ENCODE measurements around the gene BCAR1.
A peak's percentile ranks its signal among the peaks of the same experiment; 100 is the strongest.
"Not testable (repeated sequence)": the region's sequence is repeated elsewhere in the genome, so short reads cannot be mapped to it uniquely, and the experiment has no call there.

BCAR1 gene, protein sequence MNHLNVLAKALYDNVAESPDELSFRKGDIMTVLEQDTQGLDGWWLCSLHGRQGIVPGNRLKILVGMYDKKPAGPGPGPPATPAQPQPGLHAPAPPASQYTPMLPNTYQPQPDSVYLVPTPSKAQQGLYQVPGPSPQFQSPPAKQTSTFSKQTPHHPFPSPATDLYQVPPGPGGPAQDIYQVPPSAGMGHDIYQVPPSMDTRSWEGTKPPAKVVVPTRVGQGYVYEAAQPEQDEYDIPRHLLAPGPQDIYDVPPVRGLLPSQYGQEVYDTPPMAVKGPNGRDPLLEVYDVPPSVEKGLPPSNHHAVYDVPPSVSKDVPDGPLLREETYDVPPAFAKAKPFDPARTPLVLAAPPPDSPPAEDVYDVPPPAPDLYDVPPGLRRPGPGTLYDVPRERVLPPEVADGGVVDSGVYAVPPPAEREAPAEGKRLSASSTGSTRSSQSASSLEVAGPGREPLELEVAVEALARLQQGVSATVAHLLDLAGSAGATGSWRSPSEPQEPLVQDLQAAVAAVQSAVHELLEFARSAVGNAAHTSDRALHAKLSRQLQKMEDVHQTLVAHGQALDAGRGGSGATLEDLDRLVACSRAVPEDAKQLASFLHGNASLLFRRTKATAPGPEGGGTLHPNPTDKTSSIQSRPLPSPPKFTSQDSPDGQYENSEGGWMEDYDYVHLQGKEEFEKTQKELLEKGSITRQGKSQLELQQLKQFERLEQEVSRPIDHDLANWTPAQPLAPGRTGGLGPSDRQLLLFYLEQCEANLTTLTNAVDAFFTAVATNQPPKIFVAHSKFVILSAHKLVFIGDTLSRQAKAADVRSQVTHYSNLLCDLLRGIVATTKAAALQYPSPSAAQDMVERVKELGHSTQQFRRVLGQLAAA

DNA sequence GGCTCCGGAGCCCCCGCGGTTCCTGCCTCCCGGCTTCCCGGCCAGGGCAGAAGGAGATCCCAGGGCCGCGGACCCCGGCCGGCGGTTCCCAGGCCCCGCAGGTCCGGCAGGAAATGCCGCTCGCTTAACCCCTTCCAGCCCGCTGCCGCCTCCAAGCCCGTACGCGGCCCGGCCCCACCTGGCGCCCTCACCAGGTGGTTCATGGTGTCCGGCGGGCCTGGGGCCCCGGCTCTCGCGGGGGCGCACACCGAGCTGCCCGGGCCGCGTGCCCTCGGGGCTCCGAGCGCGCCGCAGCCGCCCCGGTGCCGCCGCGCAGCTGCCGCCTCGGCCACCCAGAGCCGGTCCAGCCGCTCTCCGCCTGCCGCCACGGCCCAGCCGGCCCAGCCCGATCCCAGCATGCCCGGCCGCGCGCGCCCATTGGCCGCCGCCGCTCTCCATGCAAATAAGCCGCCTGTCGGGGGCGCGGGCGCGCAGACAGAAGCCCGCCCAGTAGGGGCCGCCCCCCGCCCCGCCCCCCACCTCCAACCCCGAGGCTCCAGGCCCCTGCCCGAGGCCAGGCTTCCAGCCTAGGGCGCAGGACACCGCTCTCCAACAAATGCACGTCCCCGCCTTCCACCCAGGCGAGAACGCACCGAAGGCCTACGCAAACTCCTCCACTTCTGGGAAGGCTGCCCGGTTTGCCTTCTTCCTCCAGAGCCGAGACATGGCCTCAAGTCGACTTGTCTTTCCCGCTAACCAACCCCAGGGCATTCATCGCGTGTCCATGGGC, at the start of gene BCAR1:
Gene BCAR1, minus strand, starts transcription at position 345 of the 769 bp plus-strand sequence. Its CDS starts 142 bp downstream, at position 203.
- peak in 1 of 2 experiments; percentile 40 for DNase-seq

DNA sequence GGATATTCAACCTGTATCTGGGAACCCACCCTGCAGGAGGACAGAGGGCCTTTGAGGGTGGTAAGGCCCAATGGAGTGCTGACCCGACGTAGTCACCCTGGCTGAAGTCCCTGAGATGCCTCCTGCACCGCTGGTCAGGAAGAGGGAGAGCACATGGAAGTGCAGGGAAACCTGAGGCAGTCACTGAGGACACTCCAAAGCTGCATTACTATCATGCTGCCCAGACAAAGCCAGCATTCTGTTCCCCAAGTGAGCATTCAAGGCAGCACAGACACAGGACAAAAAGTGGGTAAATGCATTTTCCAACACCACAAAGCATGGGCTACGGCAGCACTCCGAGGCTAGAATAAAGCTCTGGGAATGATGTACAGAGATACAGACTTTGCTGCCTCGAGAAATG, 46.8 kb upstream of the BCAR1 start:
- DNase-seq = no peak

DNA sequence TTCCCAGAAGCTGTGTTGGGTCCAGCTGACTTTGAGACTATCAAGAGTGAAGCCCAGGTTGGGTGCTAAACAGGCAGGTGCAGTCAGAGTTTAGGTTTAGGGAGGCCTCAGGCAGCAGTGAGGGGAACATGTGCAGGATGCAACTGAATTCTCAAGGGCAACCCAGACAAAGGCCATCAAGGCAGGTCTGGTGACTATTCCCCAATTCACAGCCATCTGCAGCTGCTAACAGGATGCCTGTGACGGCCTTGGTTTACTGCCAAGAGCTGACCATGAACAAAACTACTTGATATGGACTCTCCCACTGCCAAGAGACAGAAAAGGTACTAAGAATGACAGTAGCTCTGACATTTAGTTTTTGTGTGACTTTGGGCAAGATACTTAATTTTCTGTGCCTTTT, 45.2 kb upstream of the BCAR1 start:
- DNase-seq = no peak

DNA sequence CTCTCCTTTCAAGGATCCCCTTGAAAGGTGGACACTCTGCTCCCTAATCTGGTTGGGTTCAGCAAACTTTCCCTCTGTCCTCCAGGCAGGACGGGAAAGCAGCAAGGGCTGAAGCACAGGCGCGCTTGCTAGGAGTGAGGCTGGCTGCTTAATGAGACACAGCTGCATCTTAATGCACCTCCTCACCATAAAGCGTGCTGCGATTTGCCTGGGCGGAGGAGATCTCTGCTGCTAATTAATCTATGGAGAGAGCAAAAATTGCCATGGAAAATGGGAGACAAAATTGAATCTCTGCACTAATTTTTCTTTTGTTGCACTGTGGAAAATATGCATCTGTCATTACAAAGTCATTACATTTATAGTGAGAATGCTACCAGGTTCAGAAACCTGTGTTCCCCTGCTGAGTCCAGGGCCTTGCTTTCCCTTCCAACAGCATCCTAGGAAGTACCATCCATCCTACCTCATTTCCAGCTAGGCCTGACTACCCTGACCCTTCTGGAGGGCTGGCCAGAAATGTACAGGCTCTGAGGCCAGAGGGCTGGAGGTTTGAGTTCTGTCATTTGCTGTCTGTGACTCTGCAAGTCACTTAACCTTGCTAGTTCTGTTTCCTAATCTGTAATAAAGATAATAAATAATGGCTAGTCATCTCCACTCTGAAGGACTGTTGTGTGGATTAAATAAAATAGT, 43.5 kb upstream of the BCAR1 start:
- DNase-seq = no peak

DNA sequence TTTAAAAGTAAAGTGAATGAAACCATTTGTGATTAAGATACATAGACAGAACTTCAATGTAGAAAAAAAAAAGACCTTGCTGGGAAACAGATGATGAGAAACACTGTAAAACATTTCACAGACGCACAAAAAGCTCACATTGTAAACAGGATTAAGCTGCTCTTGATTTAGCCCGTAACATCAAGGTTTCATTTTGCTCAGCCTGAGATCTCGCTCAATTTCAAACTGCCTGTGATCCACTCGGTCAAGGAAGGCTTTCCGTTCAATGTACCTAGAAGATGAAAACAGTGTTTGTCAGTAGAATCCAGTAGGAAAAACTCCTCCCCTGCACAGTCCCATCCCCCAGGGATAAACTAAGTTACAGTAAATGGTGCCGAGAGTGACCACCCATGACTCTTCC, 42.3 kb upstream of the BCAR1 start:
- DNase-seq = no peak

DNA sequence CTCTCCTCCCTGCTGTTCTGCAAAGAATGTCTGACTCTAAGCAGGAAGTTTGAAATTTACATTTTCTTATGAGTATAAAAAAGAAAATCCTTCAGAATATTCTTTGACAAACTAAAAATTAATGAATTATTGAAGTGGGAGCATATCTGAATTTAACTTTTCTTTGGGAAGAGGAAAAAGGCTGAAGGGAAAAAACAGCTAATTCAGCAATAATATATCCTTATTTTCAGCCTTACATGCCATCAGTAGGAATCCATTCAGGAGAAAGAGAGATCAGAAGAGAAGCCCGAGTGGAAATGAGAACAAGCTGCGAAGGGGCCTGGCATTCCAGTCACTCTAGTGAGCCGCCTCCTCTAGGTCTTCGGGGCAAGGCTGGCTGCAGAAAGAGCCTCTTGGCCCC, 41.7 kb upstream of the BCAR1 start:
- no peak for DNase-seq

DNA sequence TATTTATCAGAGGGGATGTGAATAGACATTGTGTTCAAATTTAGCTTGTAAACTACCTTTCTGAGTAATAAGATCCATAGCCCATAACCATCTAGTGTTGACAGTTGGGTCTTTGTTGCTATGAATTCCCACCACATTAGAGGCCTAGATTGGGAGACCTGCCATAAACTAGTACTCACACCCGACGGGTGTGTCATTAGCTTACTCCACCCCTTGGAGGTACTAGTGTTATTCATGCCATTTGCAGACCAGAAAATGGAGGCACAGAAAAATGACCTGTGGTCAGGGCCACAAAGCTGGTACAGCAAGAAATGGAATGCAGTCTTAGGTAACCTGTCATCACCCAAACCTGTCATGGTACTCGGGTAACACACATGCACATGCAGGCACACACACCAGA, 41.3 kb upstream of the BCAR1 start:
- no peak for DNase-seq

DNA sequence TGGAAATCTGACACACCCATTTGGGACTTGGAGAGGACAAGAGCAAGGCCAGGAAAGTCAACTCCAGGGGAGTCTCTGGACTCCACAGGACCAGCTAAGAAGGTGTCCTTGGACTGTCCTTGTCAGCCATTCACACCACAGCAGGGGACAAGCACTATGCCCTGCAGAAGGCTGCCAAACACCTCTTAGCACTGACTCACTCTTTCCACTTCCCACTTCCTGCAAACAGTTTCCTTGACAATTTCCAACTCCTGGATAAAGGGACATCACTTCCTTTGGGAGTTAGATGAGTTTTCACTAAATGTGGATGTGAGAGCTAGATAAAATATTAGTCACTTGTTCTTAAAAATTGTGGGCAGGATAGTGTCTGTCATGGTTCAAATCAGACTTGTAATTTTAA, 37.8 kb upstream of the BCAR1 start:
- no peak for DNase-seq

DNA sequence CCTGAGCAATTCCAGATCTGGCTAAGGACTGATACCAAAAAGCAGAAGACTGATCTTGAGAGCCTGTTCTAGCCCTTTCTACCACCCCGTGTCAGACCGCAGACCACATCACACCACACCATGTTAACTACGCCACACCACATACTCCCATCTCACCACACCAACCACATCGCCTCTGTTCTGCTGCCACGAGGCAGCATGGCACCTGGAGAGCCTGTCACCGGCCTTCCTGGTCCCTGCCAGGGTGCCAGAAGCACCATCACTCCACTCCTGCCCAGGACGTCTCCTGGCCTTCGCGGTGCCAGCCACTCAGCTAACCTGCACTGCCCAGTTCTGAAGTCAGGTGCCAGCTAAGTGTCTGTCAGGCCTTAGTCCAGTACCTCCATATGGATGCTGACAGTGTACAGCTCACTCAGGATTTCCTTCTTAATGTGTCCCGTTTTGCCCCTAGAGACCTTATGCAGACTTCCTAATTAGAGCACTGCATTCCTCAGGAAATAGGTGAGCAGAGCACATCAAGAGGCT, 37.2 kb upstream of the BCAR1 start:
- DNase-seq = peak; percentile 19 to 38

DNA sequence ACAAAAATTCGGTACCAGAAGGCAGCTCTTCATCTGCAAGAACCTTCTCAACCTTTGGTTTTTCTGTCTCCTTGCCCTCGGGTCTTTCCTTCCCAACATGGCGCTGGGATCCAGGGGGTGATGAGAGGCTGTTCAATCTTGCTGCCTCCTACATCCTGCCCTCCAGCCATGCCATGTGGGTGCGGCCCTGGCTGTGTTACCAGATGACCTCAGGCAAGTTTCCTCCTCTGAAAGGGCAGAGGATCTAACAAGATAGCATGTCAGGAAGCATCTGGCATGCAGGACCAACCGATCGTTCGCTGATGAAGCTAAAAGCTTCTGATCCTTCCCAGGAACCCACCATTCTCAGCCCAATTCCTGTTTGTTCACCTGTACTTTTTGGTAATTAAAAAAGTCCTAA, 36.8 kb upstream of the BCAR1 start:
- DNase-seq = no peak

DNA sequence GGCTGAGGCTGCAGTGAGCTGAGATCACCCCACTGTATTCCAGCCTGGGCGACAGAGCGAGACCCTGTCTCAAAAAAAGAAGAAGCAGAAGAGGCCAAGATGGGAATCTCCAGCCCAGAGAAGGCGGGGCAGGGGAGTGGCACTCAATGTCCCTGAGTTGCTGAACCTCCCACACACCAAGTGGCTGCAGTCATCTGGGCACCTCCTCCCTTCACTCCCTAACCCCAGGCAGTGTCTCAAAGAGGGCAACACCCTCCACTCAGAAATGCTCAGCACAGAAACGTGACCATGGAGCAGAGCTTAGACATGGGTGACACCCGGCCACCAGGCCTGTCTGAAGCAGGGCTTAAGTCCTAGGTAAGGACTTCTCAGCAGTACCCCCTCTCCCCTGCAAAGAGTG, 36.3 kb upstream of the BCAR1 start:
- DNase-seq = no peak

DNA sequence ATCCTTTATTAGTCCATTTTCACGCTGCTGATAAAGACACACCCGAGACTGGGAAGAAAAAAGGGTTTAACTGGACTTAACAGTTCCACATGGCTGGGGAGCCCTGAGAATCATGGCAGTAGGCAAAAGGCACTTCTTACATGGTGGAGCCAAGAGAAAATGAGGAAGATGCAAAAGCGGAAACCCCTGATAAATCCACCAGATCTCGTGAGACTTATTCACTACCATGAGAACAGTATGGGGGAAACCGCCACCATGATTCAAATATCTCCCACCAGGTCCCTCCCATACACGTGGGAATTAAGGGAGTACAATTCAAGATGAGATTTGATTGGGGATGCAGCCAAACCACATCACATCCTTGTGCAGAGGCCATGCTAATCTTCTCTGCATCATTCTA, 35.0 kb upstream of the BCAR1 start:
- no peak for DNase-seq

DNA sequence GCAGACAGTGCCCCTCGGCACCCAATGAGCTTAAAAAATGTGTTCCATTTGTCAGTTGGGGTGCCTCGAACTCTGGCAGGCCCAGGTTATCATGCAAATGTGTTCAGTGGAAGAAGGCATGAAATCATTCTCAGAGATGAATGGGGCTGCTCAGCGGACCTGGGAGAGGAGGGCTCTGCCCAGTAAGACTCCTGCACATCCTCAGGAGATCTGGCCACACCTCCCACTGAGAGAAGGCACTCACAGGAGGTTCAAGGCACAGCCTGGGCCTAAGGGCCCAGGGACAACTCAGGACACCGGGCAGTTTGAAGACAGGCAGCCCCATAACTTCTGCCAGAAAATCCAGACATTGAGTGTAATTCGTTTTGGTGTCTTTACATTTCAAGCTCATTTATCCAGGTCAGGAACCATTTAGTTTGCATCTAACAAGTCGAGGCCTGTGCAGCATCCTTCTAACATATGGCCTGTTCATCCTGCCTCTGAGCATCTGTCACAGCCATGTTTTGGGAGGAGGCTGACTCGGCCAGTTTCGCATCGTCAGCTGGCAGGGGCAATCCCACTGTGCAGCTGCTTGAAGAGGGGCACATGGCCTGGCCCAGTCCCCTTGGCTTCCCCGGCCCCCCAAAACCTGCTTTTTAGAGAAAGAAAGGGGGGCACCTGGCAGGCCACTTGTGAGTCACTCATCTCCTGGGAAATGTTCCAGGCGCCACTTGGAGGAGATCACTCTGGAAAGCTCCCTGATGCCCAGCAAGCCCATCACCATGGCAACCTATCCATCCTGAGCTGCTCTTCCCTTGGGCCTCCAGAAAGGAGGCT, 31.2 kb upstream of the BCAR1 start:
- no peak for DNase-seq

DNA sequence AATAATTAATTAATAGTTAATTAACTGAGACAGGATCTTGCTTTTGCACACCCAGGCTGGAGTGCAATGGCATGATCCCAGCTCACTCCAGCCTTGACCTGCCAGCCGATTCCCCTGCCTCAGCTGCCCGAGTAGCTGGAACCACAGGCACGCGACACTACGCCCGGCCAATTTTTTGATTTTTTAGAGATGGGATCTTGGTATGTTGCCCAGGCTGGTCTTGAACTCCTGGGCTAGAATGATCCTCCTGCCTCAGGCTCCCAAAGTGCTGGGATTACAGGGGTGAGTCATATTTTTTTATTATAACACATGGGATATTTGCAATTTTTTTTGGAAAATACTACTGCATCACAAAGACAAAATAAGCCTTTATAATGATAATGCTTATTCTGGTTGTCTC, 30.4 kb upstream of the BCAR1 start:
- no peak for DNase-seq

DNA sequence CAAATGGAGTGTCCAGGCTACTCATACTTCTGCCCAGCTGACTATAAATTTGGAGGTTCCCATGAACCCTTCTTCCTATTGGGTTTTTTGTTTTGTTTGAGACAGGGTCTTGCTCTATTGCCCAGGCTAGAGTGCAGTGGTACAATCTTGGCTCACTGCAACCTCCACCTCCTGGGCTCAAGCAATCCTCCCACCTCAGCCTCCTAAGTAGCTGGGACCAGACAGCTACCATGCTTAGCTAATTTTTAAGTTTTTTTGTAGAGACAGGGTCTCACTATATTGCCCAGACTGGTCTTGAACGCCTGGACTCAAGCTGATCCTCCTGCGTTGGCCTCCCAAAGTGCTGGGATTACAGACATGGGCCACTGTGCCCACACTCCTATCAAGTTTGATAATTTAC, 29.6 kb upstream of the BCAR1 start:
- not testable (repeated sequence) for DNase-seq

DNA sequence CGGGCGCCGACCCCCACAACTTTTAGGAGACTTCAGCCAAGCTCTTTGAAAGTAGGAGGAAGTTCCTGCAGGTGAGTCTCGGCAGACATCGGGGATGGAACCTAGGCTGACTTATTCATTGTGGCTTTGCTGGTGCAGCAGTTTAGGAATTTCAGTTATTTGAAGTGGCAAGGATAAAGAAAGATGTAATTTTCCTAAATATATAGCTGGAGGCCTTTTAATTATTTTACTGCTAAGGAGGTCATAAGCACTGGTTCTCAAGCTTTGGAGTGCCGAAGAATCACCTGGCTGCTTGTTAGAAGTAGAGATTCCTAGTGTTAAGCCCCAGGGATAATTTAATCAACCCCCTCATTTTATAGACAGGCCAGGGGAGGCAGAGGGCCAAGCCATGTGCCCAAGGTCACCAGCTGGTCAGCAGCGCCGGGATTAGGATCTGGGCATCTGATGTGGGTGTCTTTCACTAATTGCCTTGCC, 28.9 kb upstream of the BCAR1 start:
- DNase-seq = no peak

DNA sequence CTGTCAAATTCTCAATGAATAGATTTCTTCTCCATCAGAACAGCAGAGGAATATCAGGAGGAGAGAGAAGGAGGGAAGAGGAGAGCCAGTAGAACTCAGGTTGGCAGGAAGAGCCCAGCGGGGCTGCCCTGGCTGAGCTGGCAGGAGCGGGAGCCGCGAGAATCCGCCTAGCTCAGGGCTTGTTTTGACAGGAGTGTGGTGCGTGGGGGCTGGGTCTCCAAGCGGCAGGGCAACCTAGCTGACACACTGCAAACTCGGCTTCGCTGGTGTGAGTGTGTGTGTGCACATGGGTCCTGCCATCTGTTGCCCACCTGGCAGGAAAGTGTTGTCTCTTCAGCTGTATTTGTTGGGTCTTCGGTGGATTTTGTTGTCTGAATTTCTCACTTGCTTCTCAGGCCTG, 27.9 kb upstream of the BCAR1 start:
- no peak for DNase-seq

DNA sequence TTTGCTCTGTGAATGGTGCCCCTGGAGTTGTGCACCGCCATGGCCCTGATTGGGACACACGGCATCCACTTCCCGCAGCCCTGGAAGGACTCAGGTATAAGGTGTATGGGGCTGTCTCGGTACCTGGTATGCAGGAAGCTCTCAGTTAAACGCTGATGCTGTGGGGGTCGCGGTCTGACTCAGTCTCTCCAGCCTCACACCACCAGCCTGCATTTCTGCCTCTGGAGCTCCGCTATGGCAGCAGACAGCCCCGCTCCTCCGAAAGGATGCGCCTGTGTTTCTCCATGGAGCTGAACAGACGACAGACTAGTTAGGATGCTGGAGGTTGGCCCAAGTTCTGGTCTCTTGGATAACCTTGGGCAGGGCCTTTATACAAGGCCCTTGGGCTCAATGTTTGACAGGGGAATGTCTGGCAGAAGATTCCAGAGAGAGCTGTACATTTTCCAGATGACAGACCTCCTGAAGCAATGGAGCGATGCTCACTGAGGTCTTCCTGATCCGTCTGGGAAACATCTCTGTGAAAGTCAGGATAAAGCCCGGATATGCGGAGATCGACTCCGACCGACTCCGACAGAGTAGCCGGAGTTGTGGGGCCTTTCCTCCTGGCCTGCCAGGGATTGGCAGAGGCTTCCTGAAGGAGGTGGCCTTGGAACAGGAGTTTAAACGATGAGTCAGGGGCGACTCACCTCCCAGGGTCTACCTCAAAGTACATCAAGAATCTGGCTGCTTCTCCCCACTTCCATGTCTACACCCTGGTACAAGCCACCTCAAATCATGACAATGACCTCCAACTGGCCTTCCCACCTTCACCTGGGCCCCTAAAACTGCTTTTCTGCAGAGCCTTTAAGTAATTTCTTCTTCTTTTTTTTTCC, 21.9 kb upstream of the BCAR1 start:
- no peak for DNase-seq

DNA sequence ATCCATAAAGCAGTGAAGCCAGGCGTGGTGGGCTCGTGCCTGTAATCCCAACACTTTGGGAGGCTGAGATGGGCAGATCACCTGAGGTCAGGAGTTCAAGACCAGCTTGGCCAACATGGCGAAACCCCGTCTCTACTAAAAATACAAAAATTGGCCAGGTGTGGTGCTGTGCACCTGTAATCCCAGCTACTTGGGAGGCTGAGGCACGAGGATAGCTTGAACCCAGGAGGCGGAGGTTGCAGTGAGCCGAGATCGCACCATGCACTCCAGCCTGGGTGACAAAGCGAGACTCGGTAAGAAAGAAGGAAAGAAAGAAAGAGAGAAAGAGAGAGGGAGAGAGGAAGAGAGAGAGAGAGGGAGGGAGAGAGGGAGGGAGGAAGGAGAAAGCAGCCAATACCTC, 21.2 kb upstream of the BCAR1 start:
- not testable (repeated sequence) for DNase-seq

DNA sequence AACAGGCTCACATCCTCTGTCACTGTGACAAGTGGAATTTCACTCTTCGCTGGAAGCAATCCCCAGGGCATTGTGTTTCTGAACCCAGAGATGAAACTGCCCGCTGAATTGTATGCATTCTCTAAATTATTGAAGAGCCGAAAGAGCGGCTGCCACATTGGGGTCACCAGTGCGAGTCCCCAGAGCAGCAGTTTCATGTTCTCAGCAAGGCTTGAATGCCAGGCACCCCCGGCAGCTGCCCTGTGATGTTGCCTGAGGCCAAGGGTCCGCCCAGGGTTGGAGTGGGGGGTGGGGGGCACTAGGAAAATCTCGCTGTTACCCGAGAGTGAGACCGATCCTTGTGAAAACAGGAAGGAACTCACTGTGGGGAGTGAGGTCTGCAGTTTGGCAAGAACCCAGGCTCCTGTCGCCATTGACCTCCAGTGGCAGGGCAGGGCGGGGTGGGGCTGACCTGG, 20.7 kb upstream of the BCAR1 start:
- DNase-seq = no peak

Data from stimulated activated CD4-positive, alpha-beta T cell treated with anti-CD3 and anti-CD28 coated beads, Interleukin-4, amount 100 ng/mL, for 4 hours (primary cell).